ENCODE results near the gene UGP2.

DNA sequence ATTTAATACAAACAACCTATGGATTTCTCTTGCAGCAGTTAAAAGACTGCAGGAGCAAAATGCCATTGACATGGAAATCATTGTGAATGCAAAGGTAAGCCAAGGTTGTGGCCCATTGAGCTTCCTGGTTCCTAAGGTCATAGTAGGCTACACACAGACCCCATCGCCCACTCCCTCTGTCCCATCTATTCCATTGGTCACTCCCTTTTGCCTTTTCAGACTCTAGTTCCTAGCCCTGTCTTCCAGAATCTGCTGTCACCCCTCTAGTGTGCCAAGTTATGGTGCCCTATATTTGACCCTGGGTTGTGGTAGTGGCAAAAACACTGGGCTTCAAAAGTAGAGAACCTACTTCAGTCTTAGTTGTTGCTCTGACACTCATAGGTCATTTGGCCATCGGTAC is 44.7 kb downstream of the UGP2 start:
- TF ChIP-seq, protein P1, sequence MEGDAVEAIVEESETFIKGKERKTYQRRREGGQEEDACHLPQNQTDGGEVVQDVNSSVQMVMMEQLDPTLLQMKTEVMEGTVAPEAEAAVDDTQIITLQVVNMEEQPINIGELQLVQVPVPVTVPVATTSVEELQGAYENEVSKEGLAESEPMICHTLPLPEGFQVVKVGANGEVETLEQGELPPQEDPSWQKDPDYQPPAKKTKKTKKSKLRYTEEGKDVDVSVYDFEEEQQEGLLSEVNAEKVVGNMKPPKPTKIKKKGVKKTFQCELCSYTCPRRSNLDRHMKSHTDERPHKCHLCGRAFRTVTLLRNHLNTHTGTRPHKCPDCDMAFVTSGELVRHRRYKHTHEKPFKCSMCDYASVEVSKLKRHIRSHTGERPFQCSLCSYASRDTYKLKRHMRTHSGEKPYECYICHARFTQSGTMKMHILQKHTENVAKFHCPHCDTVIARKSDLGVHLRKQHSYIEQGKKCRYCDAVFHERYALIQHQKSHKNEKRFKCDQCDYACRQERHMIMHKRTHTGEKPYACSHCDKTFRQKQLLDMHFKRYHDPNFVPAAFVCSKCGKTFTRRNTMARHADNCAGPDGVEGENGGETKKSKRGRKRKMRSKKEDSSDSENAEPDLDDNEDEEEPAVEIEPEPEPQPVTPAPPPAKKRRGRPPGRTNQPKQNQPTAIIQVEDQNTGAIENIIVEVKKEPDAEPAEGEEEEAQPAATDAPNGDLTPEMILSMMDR (IDR thresholded peaks at IDR 0.05): no peak
- TF ChIP-seq POLR2AphosphoS5 (IDR thresholded peaks at IDR 0.05; ENCODE audit: low read depth, low read length): no peak
- TF ChIP-seq, protein P2, sequence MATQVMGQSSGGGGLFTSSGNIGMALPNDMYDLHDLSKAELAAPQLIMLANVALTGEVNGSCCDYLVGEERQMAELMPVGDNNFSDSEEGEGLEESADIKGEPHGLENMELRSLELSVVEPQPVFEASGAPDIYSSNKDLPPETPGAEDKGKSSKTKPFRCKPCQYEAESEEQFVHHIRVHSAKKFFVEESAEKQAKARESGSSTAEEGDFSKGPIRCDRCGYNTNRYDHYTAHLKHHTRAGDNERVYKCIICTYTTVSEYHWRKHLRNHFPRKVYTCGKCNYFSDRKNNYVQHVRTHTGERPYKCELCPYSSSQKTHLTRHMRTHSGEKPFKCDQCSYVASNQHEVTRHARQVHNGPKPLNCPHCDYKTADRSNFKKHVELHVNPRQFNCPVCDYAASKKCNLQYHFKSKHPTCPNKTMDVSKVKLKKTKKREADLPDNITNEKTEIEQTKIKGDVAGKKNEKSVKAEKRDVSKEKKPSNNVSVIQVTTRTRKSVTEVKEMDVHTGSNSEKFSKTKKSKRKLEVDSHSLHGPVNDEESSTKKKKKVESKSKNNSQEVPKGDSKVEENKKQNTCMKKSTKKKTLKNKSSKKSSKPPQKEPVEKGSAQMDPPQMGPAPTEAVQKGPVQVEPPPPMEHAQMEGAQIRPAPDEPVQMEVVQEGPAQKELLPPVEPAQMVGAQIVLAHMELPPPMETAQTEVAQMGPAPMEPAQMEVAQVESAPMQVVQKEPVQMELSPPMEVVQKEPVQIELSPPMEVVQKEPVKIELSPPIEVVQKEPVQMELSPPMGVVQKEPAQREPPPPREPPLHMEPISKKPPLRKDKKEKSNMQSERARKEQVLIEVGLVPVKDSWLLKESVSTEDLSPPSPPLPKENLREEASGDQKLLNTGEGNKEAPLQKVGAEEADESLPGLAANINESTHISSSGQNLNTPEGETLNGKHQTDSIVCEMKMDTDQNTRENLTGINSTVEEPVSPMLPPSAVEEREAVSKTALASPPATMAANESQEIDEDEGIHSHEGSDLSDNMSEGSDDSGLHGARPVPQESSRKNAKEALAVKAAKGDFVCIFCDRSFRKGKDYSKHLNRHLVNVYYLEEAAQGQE (IDR thresholded peaks at IDR 0.05; ENCODE audit: insufficient read depth in 1 of 2, low read depth in 2 of 2, low read length in 1 of 2): no peak
- TF ChIP-seq TCF7L2 (IDR thresholded peaks at IDR 0.05; ENCODE audit: low read depth, low read length): no peak
- no peak for TF ChIP-seq SIN3A (IDR thresholded peaks at IDR 0.05; ENCODE audit: borderline replicate concordance, insufficient read depth, low read depth, low read length)

Data from Panc1 (cell line).